DOHH2 (cell line): ENCODE results near the gene FBLN2.

Experiments
- H3F3A ChIP-seq: fragments of 200-600 bp; sonication (generic), shearing (Covaris generic); 2 replicates; pipeline ENCODE4 v1.6.0; 2016; ENCODE audit warnings: antibody characterized with exemption, mild to moderate bottlenecking; ENCODE audit not compliant: control insufficient read depth, insufficient read depth
- H3K27ac ChIP-seq: fragments of 200-600 bp; sonication (generic); 2 replicates; pipeline ENCODE4 v1.5.1; 2014; ENCODE audit warnings: low read depth, mild to moderate bottlenecking, low read length, moderate library complexity
- H3K27me3 ChIP-seq: fragments of 200-600 bp; sonication (generic); 2 replicates; pipeline ENCODE4 v1.6.1; 2014; ENCODE audit warnings: mild to moderate bottlenecking, low read length, mixed read lengths; ENCODE audit not compliant: control insufficient read depth
- H3K36me3 ChIP-seq: fragments of 200-600 bp; sonication (generic); 2 replicates; pipeline ENCODE4 v1.6.1; 2014; ENCODE audit warnings: mild to moderate bottlenecking, low read length, moderate library complexity, mixed read lengths; ENCODE audit not compliant: control insufficient read depth
- H3K4me1 ChIP-seq: fragments of 200-600 bp; sonication (generic); 2 replicates; pipeline ENCODE4 v1.6.1; 2014; ENCODE audit warnings: mild to moderate bottlenecking, low read length, mixed read lengths; ENCODE audit not compliant: control insufficient read depth
- H3K4me2 ChIP-seq: fragments of 200-600 bp; sonication (generic); 2 replicates; pipeline ENCODE4 v1.6.0; 2014; ENCODE audit warnings: mild to moderate bottlenecking, low read length, moderate library complexity
- H3K4me3 ChIP-seq: fragments of 200-600 bp; sonication (generic); 2 replicates; pipeline ENCODE4 v1.5.1; 2014; ENCODE audit warnings: mild to moderate bottlenecking, low read length, mixed read lengths
- H3K79me2 ChIP-seq: fragments of 200-600 bp; sonication (generic); 2 replicates; pipeline ENCODE4 v1.6.1; 2014; ENCODE audit warnings: mild to moderate bottlenecking, low read length, mixed read lengths; ENCODE audit not compliant: control insufficient read depth
- H3K9me2 ChIP-seq: fragments of 200-600 bp; sonication (generic); replicated peaks from 2 replicates; pipeline ENCODE4 v1.6.1; 2014; ENCODE audit warnings: mild to moderate bottlenecking, low read length, mixed read lengths; ENCODE audit not compliant: control insufficient read depth
- H3K9me3 ChIP-seq: fragments of 200-600 bp; sonication (generic); 2 replicates; pipeline ENCODE4 v1.6.1; 2014; ENCODE audit warnings: antibody characterized with exemption, low read length, mixed read lengths; ENCODE audit not compliant: control insufficient read depth, insufficient read depth
- H4K20me1 ChIP-seq: fragments of 200-600 bp; sonication (generic); 2 replicates; pipeline ENCODE4 v1.6.0; 2014; ENCODE audit warnings: low read depth, mild to moderate bottlenecking, antibody characterized with exemption, low read length, moderate library complexity; ENCODE audit not compliant: control insufficient read depth, insufficient read depth
- CTCF ChIP-seq: fragments of 200-600 bp; sonication (generic); IDR thresholded peaks from one replicate; pipeline ENCODE4 v1.5.1; 2014; ENCODE audit warnings: antibody characterized with exemption, mild to moderate bottlenecking, low read depth, low read length; ENCODE audit not compliant: poor library complexity, severe bottlenecking
- EZH2phosphoT487 ChIP-seq: fragments of 200-600 bp; sonication (generic); IDR thresholded peaks from 2 replicates; pipeline ENCODE4 v1.6.1; 2017; ENCODE audit warnings: borderline replicate concordance, mild to moderate bottlenecking, antibody characterized with exemption, low read length, moderate library complexity, mixed read lengths

FBLN2 gene

GRCh38 chr3:13539292-13539638 lies 9.7 kb upstream of the FBLN2 start:
- no peaks in the 10 kb centered on the region for H4K20me1 ChIP-seq
- no peak overlapping the region for H3K4me3 ChIP-seq
- H3K36me3 ChIP-seq, result no peaks in the 10 kb centered on the region
- no peak overlapping the region for H3K27ac ChIP-seq
- no peaks in the 10 kb centered on the region; the same call in 1 of the 2 replicates for H3K4me1 ChIP-seq
- H3K9me2 ChIP-seq, result no peaks in the 10 kb centered on the region
- TF ChIP-seq CTCF (no peak), EZH2phosphoT487 (no peak)
- H3K79me2 ChIP-seq, result no peaks in the 10 kb centered on the region
- no peaks in the 10 kb centered on the region for H3F3A ChIP-seq
- H3K27me3 ChIP-seq, result peaks cover 6% of the 10 kb centered on the region
- H3K4me2 ChIP-seq, result no peak overlapping the region
- H3K9me3 ChIP-seq, result no peaks in the 10 kb centered on the region

DNA sequence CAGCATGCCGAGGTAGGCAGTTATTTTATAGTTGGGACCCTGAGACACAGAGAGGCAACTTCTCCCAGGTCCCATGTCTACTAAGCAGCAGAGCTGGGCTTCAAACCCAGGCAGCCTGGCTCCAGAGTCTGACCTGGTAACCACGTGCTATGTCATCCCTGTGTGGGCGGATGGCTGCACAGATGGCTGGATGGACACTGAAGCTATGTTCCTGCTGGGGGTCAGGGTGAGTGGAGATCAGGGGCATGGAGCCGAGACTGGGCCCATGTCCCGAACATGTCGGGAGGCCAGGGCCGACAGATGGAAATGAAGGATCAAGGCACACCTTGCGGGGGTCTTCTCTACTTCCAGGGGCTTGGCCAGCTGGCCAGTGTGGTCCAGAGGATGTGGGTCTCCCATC lies 9.3 kb upstream of the FBLN2 start:
- no peak overlapping the region for H3K27ac ChIP-seq
- no peaks in the 10 kb centered on the region; the same call in 1 of the 2 replicates for H3K4me1 ChIP-seq
- no peak overlapping the region for H3K4me3 ChIP-seq
- H3K27me3 ChIP-seq, result peaks cover 9% of the 10 kb centered on the region
- no peaks in the 10 kb centered on the region for H3F3A ChIP-seq
- no peak overlapping the region for H3K4me2 ChIP-seq
- TF ChIP-seq CTCF (no peak), EZH2phosphoT487 (no peak)
- H3K79me2 ChIP-seq, result no peaks in the 10 kb centered on the region
- H3K9me3 ChIP-seq, result no peaks in the 10 kb centered on the region
- no peaks in the 10 kb centered on the region for H3K36me3 ChIP-seq
- no peaks in the 10 kb centered on the region for H4K20me1 ChIP-seq
- no peaks in the 10 kb centered on the region for H3K9me2 ChIP-seq

DNA sequence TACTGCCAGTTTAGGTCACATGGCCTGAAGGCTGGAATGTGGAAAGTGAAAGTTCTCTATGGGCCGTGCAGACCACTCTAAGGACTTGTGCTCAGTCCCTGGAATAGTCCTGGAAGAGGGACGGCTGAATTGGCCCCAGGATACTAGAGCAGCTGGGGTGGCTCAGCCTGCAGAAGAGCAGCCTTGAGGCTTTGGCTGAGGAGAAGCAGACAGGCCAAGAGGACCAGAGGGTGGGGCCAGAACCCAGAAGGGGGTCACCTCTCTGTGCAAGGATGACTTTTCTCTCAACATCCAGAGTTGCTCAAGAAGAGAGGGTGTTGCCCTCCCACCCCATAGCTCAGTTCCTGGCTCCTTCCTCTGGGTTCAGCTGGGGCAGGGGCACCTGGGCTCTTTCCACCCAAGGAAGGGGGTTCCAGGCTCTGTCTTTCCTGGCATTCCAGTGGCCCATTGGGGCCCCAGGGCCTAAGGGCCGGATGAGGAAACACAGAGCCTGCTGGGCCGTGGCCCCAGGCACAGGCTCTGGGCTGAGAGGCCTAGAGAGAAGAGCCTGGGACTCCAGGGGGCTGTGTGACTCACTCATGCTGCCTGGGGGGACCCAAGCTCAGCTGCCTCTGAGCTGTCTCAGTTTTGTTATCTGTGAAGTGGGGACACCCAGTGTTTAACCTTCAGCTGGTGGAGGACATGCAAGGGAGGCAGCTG lies 8.5 kb upstream of the FBLN2 start:
- no peak overlapping the region for H3K4me3 ChIP-seq
- H3K36me3 ChIP-seq, result no peaks in the 10 kb centered on the region
- H3K9me3 ChIP-seq, result no peaks in the 10 kb centered on the region
- H3F3A ChIP-seq, result no peaks in the 10 kb centered on the region
- no peak overlapping the region for H3K27ac ChIP-seq
- H3K4me1 ChIP-seq, result no peaks in the 10 kb centered on the region; the same call in 1 of the 2 replicates
- no peaks in the 10 kb centered on the region for H3K9me2 ChIP-seq
- peaks cover 9% of the 10 kb centered on the region for H3K27me3 ChIP-seq
- no peak for TF ChIP-seq CTCF
- no peak overlapping the region for H3K4me2 ChIP-seq
- H3K79me2 ChIP-seq, result no peaks in the 10 kb centered on the region
- H4K20me1 ChIP-seq, result no peaks in the 10 kb centered on the region

DNA sequence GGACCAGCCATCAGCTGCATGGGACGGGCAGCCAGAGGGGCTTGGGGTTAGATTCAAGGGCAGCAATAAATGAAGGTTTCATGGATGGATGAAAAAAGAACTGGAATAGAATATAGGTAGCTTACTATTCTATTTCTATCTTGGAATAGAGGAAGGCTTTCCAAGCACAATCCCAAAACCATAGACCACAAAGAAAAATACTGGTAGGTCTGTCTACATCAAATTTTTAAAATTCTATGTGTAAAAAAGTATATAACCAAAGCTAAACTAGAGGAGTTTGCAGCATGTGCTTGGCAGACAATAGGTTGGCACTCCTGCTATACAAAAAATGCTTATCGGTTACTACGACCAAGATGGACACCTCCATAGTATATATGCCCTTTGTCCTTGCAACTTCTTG lies 7.2 kb upstream of the FBLN2 start:
- Histone ChIP-seq H3F3A (no peaks in the 10 kb centered on the region), H3K4me1 (no peaks in the 10 kb centered on the region; the same call in 1 of the 2 replicates), H3K27me3 (peaks cover 9% of the 10 kb centered on the region), H3K4me2 (no peak overlapping the region), H3K9me3 (no peaks in the 10 kb centered on the region), H4K20me1 (no peaks in the 10 kb centered on the region), H3K4me3 (no peak overlapping the region), H3K79me2 (no peaks in the 10 kb centered on the region), H3K36me3 (no peaks in the 10 kb centered on the region), H3K27ac (no peak overlapping the region), H3K9me2 (no peaks in the 10 kb centered on the region)
- TF ChIP-seq CTCF (no peak), EZH2phosphoT487 (no peak)
